Osteoblast (primary cell): ENCODE measurements around the gene TMTC1. TPM values are rescaled to one million over a fixed set of nuclear protein-coding genes. Genes with fewer than 3 reads are reported as not detected.

Experiments used
- DNase-seq: peaks from one replicate; pipeline ENCODE4 v3.0.0; 2011; ENCODE audit warnings: low spot score, mixed read lengths; ENCODE audit not compliant: insufficient read length; ENCODE audit errors: missing footprints
- H2AFZ ChIP-seq: 2 replicates; pipeline ENCODE4 v1.6.0; 2011; ENCODE audit warnings: mild to moderate bottlenecking, low read length
- H3K27ac ChIP-seq: 2 replicates; pipeline ENCODE4 v1.5.1; 2011; ENCODE audit warnings: mild to moderate bottlenecking, low read depth, low read length, moderate library complexity
- H3K27me3 ChIP-seq: 2 replicates; pipeline ENCODE4 v1.6.0; 2012; ENCODE audit warnings: mild to moderate bottlenecking, control low read depth, inconsistent platforms, low read length, moderate library complexity; ENCODE audit not compliant: insufficient read depth
- H3K36me3 ChIP-seq: 2 replicates; pipeline ENCODE4 v1.5.1; 2011; ENCODE audit warnings: mild to moderate bottlenecking, low read length, control low read depth, moderate library complexity; ENCODE audit not compliant: insufficient read depth
- H3K4me1 ChIP-seq: 2 replicates; pipeline ENCODE4 v1.5.1; 2011; ENCODE audit warnings: mild to moderate bottlenecking, low read length, control low read depth, moderate library complexity; ENCODE audit not compliant: insufficient read depth
- H3K4me2 ChIP-seq: 2 replicates; pipeline ENCODE4 v1.6.0; 2011; ENCODE audit warnings: mild to moderate bottlenecking, low read length; ENCODE audit not compliant: insufficient read depth
- H3K4me3 ChIP-seq: fragments of 200-600 bp; sonication (generic); 3 replicates; pipeline ENCODE4 v1.5.1; 2012; ENCODE audit warnings: mild to moderate bottlenecking, low read length, inconsistent platforms; ENCODE audit not compliant: insufficient read depth
- H3K79me2 ChIP-seq: 2 replicates; pipeline ENCODE4 v1.6.0; 2012; ENCODE audit warnings: mild to moderate bottlenecking, low read length, control low read depth, inconsistent platforms; ENCODE audit not compliant: insufficient read depth
- H3K9me3 ChIP-seq: 2 replicates; pipeline ENCODE4 v1.5.1; 2011; ENCODE audit warnings: low read depth, low read length, control low read depth
- H4K20me1 ChIP-seq: 2 replicates; pipeline ENCODE4 v1.6.0; 2012; ENCODE audit warnings: mild to moderate bottlenecking, low read length, control low read depth; ENCODE audit not compliant: insufficient read depth
- total RNA-seq: library from RNA; depleted of rRNA; stranded (reverse); fragments of >200 nt; gene quantifications from 2 replicates; pipeline ENCODE4 v1.2.3, GENCODE V29; 2012
- TF ChIP-seq, protein P1 (sequence below): IDR thresholded peaks from 2 replicates; pipeline ENCODE4 v1.5.1; 2011; ENCODE audit warnings: mild to moderate bottlenecking, low read depth, low read length, moderate library complexity; ENCODE audit errors: extremely low read depth

The TMTC1 gene
- total RNA-seq, 1 donor: 50.3 TPM

DNA sequence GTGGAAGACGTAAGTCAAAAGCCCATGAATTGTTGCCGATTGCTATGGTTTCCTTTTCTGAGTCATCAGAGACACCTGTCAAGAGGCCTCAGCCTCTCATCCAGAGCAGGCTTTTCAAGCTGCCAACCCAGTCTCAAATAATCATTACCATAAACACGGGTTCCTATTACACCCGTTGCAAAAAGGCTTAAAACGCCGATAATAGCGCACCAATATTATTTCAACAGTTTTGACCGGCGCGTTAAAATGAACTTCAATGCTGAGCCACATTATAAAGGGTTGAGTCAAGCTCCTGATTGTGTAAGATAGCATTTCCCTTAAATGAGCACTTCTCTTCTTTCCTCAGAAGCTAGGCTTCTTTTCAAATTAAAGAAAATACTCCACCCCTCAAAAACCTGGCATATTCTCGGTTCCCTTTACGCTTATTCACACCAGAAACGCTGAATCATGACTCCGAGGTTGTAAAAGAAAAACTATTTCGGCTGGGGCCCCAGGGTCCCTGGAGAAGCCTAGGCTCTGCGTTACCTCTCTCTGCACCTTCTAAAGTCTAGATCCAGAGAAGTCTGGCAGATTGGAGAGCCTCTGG is 1.4 kb downstream of the TMTC1 start:
- no peaks in the 10 kb centered on the region for H3K9me3 ChIP-seq
- H3K4me3 ChIP-seq: peak overlapping the region; percentile 86
- peak; percentile 88 for DNase-seq
- H3K79me2 ChIP-seq: peaks cover 36% of the 10 kb centered on the region
- H3K36me3 ChIP-seq: no peaks in the 10 kb centered on the region
- H2AFZ ChIP-seq: peak overlapping the region; percentile 91
- peaks cover 17% of the 10 kb centered on the region for H3K27me3 ChIP-seq
- peak overlapping the region; percentile 83 for H3K27ac ChIP-seq
- no peaks in the 10 kb centered on the region for H4K20me1 ChIP-seq
- peak overlapping the region; percentile 95 for H3K4me2 ChIP-seq
- H3K4me1 ChIP-seq: peaks cover 11% of the 10 kb centered on the region
- TF ChIP-seq, protein P1, sequence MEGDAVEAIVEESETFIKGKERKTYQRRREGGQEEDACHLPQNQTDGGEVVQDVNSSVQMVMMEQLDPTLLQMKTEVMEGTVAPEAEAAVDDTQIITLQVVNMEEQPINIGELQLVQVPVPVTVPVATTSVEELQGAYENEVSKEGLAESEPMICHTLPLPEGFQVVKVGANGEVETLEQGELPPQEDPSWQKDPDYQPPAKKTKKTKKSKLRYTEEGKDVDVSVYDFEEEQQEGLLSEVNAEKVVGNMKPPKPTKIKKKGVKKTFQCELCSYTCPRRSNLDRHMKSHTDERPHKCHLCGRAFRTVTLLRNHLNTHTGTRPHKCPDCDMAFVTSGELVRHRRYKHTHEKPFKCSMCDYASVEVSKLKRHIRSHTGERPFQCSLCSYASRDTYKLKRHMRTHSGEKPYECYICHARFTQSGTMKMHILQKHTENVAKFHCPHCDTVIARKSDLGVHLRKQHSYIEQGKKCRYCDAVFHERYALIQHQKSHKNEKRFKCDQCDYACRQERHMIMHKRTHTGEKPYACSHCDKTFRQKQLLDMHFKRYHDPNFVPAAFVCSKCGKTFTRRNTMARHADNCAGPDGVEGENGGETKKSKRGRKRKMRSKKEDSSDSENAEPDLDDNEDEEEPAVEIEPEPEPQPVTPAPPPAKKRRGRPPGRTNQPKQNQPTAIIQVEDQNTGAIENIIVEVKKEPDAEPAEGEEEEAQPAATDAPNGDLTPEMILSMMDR: no peak

DNA sequence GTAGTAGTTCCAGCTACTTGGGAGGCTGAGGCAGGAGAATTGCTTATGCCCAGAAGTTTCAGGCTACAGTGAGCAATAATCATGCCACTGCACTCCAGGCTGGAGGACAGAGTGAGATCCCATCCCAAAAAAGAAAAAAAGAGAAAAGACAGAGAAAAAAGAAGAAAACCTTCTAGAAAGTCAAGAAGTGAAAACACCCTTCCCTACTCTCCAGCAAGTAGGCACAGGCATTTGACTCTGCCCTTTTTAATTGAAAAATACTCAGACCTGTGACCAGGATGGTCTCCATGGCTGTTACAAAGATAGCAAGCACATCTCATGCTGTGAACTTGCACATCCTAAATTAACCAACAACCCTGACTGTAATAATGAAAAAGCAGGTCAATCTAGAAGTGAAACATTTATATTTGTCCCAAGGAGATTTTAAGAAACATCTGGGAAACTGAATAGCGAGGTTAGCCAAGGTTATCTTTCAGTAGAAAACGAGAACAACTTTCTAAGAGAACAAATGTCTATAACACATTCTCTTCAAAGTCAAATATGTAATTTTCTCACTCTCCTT is 2.0 kb downstream of the TMTC1 start:
- Histone ChIP-seq H3K36me3 (no peaks in the 10 kb centered on the region), H3K4me2 (peak overlapping the region; percentile 95), H2AFZ (peak overlapping the region; percentile 91), H3K4me1 (peaks cover 11% of the 10 kb centered on the region), H3K27ac (peak overlapping the region; percentile 83), H4K20me1 (no peaks in the 10 kb centered on the region), H3K27me3 (peaks cover 11% of the 10 kb centered on the region), H3K79me2 (peaks cover 37% of the 10 kb centered on the region), H3K4me3 (peak overlapping the region; percentile 86), H3K9me3 (no peaks in the 10 kb centered on the region)
- TF ChIP-seq, protein P1: no peak
- no peak for DNase-seq

DNA sequence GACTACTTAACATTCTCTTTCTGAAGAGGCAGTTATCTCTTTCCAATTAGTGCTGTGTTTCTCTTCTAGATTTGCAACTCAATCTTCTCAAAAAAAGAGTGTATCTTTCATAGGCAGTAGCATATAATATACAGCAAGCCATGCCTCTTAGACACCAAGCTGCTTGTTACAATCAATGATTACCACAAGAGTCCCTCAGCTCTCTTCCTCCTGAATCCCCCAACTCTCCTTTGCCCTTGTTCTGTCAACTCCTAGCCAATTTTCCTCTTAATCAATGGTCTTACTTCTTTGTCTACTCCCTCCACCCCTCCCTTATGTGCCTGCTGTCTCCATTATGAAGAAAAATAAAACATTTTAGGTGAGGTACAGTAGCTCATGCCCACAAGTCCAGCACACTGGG is 2.6 kb downstream of the TMTC1 start:
- peaks cover 40% of the 10 kb centered on the region for H3K79me2 ChIP-seq
- TF ChIP-seq, protein P1: no peak
- no peak overlapping the region for H2AFZ ChIP-seq
- no peaks in the 10 kb centered on the region for H3K9me3 ChIP-seq
- H4K20me1 ChIP-seq: no peaks in the 10 kb centered on the region
- no peak overlapping the region for H3K4me3 ChIP-seq
- no peaks in the 10 kb centered on the region for H3K36me3 ChIP-seq
- no peak overlapping the region for H3K4me2 ChIP-seq
- H3K27me3 ChIP-seq: peaks cover 10% of the 10 kb centered on the region
- DNase-seq: peak; percentile 82
- H3K4me1 ChIP-seq: peaks cover 11% of the 10 kb centered on the region
- no peak overlapping the region for H3K27ac ChIP-seq

DNA sequence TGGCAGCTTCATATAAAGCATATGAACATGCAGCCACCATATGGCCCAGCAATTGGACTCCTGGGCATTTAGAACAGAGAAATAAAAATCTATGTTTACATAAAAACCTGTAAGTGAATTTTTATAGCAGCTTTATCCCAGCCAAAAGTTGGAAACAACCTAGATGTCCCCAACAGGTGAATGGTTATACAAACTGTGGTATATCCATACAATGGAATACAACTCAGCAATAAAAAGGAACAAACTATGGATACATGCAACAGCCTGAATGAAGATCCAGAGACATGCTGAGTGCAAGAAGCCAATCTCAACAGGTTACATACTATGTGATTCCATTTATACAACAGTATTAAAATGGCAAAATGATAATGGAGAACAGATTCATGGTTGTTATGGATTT is 3.7 kb downstream of the TMTC1 start:
- Histone ChIP-seq H3K4me3 (no peak overlapping the region), H3K27me3 (no peaks in the 10 kb centered on the region), H3K4me1 (peaks cover 11% of the 10 kb centered on the region), H3K9me3 (no peaks in the 10 kb centered on the region), H2AFZ (no peak overlapping the region), H3K36me3 (no peaks in the 10 kb centered on the region), H3K4me2 (no peak overlapping the region), H3K79me2 (peaks cover 51% of the 10 kb centered on the region), H4K20me1 (no peaks in the 10 kb centered on the region), H3K27ac (no peak overlapping the region)
- no peak for DNase-seq
- TF ChIP-seq, protein P1: no peak
